Neural cell (in vitro differentiated cells): ENCODE data around the gene RARRES1. TPM values are rescaled to one million over a fixed set of nuclear protein-coding genes. Genes with fewer than 3 reads are reported as not detected.

Source experiments
- H2AFZ ChIP-seq: fragments of 200-600, 300-800 bp; sonication (generic), shearing (Covaris generic); 2 replicates; pipeline ENCODE4 v1.6.0; 2014; ENCODE audit warnings: low read depth, mild to moderate bottlenecking, antibody characterized with exemption, low read length, moderate library complexity
- H3F3A ChIP-seq: fragments of 200-600 bp; shearing (Covaris generic); 2 replicates; pipeline ENCODE4 v1.6.1; 2016; ENCODE audit warnings: mild to moderate bottlenecking, moderate library complexity, mixed read lengths, antibody characterized with exemption, low read length; ENCODE audit not compliant: insufficient read depth, poor library complexity, severe bottlenecking
- H3K27ac ChIP-seq: fragments of 200-600, 300-800 bp; sonication (generic), shearing (Covaris generic); 2 replicates; pipeline ENCODE4 v1.5.1; 2014; ENCODE audit warnings: mild to moderate bottlenecking, low read length, moderate library complexity
- H3K27me3 ChIP-seq: fragments of 300-800, 200-600 bp; sonication (generic), shearing (Covaris generic); 2 replicates; pipeline ENCODE4 v1.6.0; 2014; ENCODE audit warnings: mild to moderate bottlenecking, low read depth, low read length, moderate library complexity; ENCODE audit not compliant: insufficient read depth
- H3K36me3 ChIP-seq: fragments of 300-800, 200-600 bp; sonication (generic), shearing (Covaris generic); 2 replicates; pipeline ENCODE4 v1.5.1; 2014; ENCODE audit warnings: mild to moderate bottlenecking, antibody characterized with exemption, low read length, moderate library complexity; ENCODE audit not compliant: insufficient read depth
- H3K4me2 ChIP-seq: fragments of 300-800, 200-600 bp; sonication (generic), shearing (Covaris generic); 2 replicates; pipeline ENCODE4 v1.6.0; 2014; ENCODE audit warnings: mild to moderate bottlenecking, low read length
- H3K4me3 ChIP-seq: fragments of 300-800, 200-600 bp; sonication (generic), shearing (Covaris generic); 2 replicates; pipeline ENCODE4 v1.5.1; 2014; ENCODE audit warnings: mild to moderate bottlenecking, low read length, moderate library complexity
- H3K79me2 ChIP-seq: fragments of 200-600 bp; shearing (Covaris generic); replicated peaks from 2 replicates; pipeline ENCODE4 v1.6.0; 2014; ENCODE audit warnings: mild to moderate bottlenecking, low read length, moderate library complexity; ENCODE audit not compliant: insufficient read depth
- H3K9ac ChIP-seq: fragments of 300-800, 200-600 bp; sonication (generic), shearing (Covaris generic); 2 replicates; pipeline ENCODE4 v1.6.1; 2016; ENCODE audit warnings: mild to moderate bottlenecking, low read length, mixed read lengths
- H3K9me2 ChIP-seq: fragments of 200-600 bp; shearing (Covaris generic); 2 replicates; pipeline ENCODE4 v1.6.1; 2016; ENCODE audit warnings: mild to moderate bottlenecking, low read length, mixed read lengths; ENCODE audit not compliant: insufficient read depth
- H3K9me3 ChIP-seq: fragments of 200-600, 300-800 bp; sonication (generic), shearing (Covaris generic); 2 replicates; pipeline ENCODE4 v1.6.1; 2016; ENCODE audit warnings: mild to moderate bottlenecking, mixed run types, low read length, moderate library complexity, mixed read lengths
- H4K20me1 ChIP-seq: fragments of 200-600 bp; shearing (Covaris generic); 2 replicates; pipeline ENCODE4 v1.6.1; 2016; ENCODE audit warnings: mild to moderate bottlenecking, mixed run types; ENCODE audit not compliant: insufficient read depth
- EP300 ChIP-seq: fragments of 450-650 bp; conservative IDR thresholded peaks from 2 replicates; pipeline ENCODE4 v1.6.1; 2014; ENCODE audit warnings: antibody characterized with exemption, mild to moderate bottlenecking, moderate library complexity; ENCODE audit not compliant: poor library complexity, severe bottlenecking
- EZH2 ChIP-seq: fragments of 200-600, 300-800 bp; shearing (Covaris generic), sonication (generic); IDR thresholded peaks from 2 replicates; pipeline ENCODE4 v1.6.1; 2014; ENCODE audit warnings: antibody characterized with exemption, low read length, borderline replicate concordance, mild to moderate bottlenecking; ENCODE audit not compliant: insufficient read depth, poor library complexity, severe bottlenecking
- MXI1 ChIP-seq: fragments of 450-650 bp; conservative IDR thresholded peaks from 2 replicates; pipeline ENCODE4 v1.6.1; 2014; ENCODE audit warnings: antibody characterized with exemption, mild to moderate bottlenecking; ENCODE audit not compliant: poor library complexity, severe bottlenecking
- POLR2AphosphoS5 ChIP-seq: IDR thresholded peaks from 2 replicates; pipeline ENCODE4 v1.6.1; 2012
- RAD21 ChIP-seq: fragments of 450-650 bp; conservative IDR thresholded peaks from 2 replicates; pipeline ENCODE4 v1.6.1; 2014; ENCODE audit warnings: antibody characterized with exemption, mild to moderate bottlenecking, moderate library complexity
- REST ChIP-seq: IDR thresholded peaks from 2 replicates; pipeline ENCODE4 v1.6.1; 2012; ENCODE audit warnings: borderline replicate concordance
- SMC3 ChIP-seq: fragments of 450-650 bp; conservative IDR thresholded peaks from 2 replicates; pipeline ENCODE4 v1.6.1; 2014; ENCODE audit warnings: antibody characterized with exemption, mild to moderate bottlenecking, moderate library complexity; ENCODE audit not compliant: poor library complexity
- TAF1 ChIP-seq: IDR thresholded peaks from 2 replicates; pipeline ENCODE4 v1.6.1; 2012; ENCODE audit warnings: low read depth
- polyA plus RNA-seq: library from polyadenylated mRNA; depleted of rRNA; stranded (reverse); fragments of >200 nt; gene quantifications from 2 replicates; pipeline ENCODE4 v1.2.3, GENCODE V29; 2014
- TF ChIP-seq, protein P1 (sequence below): fragments of 450-650 bp; IDR thresholded peaks from 2 replicates; pipeline ENCODE4 v1.5.1; 2014; ENCODE audit warnings: antibody characterized with exemption, mild to moderate bottlenecking, moderate library complexity; ENCODE audit not compliant: poor library complexity, severe bottlenecking

The RARRES1 gene
- polyA plus RNA-seq, 1 donor from 2014 or later, result not detected

DNA sequence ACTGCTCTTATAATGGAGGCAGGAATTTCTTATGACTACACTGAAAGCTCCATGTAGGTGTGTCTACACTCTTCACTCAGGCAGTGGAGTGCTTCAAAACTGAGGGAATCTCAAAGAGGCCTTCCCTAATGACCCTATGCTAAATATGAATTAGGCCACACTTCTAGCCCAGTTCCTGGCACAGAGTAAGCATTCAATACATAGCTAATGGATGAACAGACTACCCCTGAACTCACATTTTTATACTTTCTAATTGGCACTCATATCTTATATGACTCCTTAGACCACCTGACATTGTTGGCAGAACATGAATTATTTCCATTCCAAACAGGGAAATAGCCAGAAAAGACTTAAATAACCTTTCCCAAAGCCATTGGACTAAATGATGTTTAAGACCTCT lies 3.4 kb downstream of the RARRES1 start:
- TF ChIP-seq RAD21, result no peak
- Histone ChIP-seq H3K27ac (no peak overlapping the region), H3K4me3 (no peak overlapping the region), H3F3A (no peaks in the 10 kb centered on the region), H4K20me1 (no peaks in the 10 kb centered on the region), H3K27me3 (peaks cover 20% of the 10 kb centered on the region), H3K9ac (no peak overlapping the region), H3K79me2 (no peaks in the 10 kb centered on the region), H3K9me2 (no peaks in the 10 kb centered on the region), H2AFZ (no peak overlapping the region), H3K9me3 (no peaks in the 10 kb centered on the region), H3K36me3 (no peaks in the 10 kb centered on the region), H3K4me2 (no peak overlapping the region)

DNA sequence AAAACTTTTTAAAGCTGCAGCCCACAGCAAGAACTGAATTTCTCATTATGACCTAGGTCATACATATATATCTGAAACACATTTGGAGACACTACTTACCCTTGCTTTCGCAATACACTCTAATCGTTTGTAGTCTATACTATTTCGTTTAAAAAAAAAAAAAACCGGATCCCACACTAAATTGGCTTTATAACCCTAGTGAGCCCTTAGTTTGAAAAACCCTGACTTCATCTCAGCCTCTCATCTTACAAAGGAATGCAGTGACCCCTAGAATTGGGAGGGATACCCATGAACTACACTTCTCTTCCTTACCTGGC lies 4.2 kb downstream of the RARRES1 start:
- no peak overlapping the region for H2AFZ ChIP-seq
- H3K36me3 ChIP-seq, result no peaks in the 10 kb centered on the region
- H3K9ac ChIP-seq, result no peak overlapping the region
- no peaks in the 10 kb centered on the region for H3F3A ChIP-seq
- H3K4me3 ChIP-seq, result no peak overlapping the region
- no peaks in the 10 kb centered on the region for H3K79me2 ChIP-seq
- no peaks in the 10 kb centered on the region for H3K9me3 ChIP-seq
- H3K4me2 ChIP-seq, result no peak overlapping the region
- H3K27ac ChIP-seq, result no peak overlapping the region
- peaks cover 19% of the 10 kb centered on the region for H3K27me3 ChIP-seq
- TF ChIP-seq RAD21 (no peak), POLR2AphosphoS5 (no peak), EP300 (no peak), REST (no peak), SMC3 (peak; percentile 17), MXI1 (no peak), TAF1 (no peak), EZH2 (no peak)
- TF ChIP-seq, protein P1, sequence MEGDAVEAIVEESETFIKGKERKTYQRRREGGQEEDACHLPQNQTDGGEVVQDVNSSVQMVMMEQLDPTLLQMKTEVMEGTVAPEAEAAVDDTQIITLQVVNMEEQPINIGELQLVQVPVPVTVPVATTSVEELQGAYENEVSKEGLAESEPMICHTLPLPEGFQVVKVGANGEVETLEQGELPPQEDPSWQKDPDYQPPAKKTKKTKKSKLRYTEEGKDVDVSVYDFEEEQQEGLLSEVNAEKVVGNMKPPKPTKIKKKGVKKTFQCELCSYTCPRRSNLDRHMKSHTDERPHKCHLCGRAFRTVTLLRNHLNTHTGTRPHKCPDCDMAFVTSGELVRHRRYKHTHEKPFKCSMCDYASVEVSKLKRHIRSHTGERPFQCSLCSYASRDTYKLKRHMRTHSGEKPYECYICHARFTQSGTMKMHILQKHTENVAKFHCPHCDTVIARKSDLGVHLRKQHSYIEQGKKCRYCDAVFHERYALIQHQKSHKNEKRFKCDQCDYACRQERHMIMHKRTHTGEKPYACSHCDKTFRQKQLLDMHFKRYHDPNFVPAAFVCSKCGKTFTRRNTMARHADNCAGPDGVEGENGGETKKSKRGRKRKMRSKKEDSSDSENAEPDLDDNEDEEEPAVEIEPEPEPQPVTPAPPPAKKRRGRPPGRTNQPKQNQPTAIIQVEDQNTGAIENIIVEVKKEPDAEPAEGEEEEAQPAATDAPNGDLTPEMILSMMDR, result peak; percentile 32
- no peaks in the 10 kb centered on the region for H3K9me2 ChIP-seq
- H4K20me1 ChIP-seq, result no peaks in the 10 kb centered on the region
